Measurements from ENCODE around the gene ZNF598. TPM values are rescaled to one million over a fixed set of nuclear protein-coding genes. Genes with fewer than 3 reads are reported as not detected.

ZNF598 gene
- total and polyA plus RNA-seq, 2 of the 13 experiments (the other 11 are each of a cell fraction or from before 2014, with no cell fraction given), result 13.5 to 14.2 TPM

DNA sequence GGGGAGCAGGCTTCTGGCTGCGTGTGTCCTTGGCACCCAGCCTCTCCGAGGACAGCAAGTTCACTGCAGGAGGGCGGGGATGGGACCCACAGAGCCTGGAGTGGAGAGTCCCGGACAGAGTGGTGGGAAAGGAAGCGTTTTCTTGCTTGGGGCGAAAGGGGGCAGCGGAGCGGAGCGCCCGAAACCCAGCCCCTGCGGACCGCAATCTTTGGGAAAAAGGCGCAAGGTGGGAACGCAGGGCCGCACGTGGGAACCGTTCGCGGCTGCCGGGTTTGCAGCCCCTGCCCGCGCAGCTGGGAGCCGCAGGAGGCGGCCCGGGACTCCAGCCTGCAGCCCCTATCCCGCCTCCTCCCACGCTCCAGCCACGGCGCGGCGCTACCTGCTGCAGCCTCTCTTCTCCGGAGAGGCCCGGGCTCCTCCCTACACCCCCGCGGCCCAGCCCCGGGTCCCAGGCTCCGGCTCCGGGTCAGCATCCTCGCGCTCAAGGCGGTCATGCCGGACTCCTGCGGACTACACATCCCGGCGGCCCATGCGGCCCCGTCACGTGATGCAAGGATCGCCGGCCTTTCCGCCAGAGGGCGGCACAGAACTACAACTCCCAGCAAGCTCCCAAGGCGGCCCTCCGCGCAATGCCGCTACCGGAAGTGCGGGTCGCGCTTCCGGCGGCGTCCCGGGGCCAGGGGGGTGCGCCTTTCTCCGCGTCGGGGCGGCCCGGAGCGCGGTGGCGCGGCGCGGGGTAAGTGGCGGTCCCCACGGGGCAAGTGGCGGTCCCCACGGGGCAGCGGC lies 37.9 kb upstream of the ZNF598 start, which contains the start of the genes NTHL1 and TSC2 (continued):
- TF ChIP-seq, protein P1, sequence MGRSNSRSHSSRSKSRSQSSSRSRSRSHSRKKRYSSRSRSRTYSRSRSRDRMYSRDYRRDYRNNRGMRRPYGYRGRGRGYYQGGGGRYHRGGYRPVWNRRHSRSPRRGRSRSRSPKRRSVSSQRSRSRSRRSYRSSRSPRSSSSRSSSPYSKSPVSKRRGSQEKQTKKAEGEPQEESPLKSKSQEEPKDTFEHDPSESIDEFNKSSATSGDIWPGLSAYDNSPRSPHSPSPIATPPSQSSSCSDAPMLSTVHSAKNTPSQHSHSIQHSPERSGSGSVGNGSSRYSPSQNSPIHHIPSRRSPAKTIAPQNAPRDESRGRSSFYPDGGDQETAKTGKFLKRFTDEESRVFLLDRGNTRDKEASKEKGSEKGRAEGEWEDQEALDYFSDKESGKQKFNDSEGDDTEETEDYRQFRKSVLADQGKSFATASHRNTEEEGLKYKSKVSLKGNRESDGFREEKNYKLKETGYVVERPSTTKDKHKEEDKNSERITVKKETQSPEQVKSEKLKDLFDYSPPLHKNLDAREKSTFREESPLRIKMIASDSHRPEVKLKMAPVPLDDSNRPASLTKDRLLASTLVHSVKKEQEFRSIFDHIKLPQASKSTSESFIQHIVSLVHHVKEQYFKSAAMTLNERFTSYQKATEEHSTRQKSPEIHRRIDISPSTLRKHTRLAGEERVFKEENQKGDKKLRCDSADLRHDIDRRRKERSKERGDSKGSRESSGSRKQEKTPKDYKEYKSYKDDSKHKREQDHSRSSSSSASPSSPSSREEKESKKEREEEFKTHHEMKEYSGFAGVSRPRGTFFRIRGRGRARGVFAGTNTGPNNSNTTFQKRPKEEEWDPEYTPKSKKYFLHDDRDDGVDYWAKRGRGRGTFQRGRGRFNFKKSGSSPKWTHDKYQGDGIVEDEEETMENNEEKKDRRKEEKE (IDR thresholded peaks at IDR 0.05), result no peak
- TF ChIP-seq ZFP62 (CRISPR knock-in tag; IDR thresholded peaks at IDR 0.05), result no peak
- TF ChIP-seq IRF1 (CRISPR knock-in tag; IDR thresholded peaks at IDR 0.05; ENCODE audit: low read depth), result no peak
- no peak for TF ChIP-seq SMARCC2 (IDR thresholded peaks at IDR 0.05)
- TF ChIP-seq NR2F2 (IDR thresholded peaks at IDR 0.05; ENCODE audit: borderline replicate concordance, low read depth), result no peak
- no peak for TF ChIP-seq IKZF1 (IDR thresholded peaks at IDR 0.05)
- TF ChIP-seq, protein P2, sequence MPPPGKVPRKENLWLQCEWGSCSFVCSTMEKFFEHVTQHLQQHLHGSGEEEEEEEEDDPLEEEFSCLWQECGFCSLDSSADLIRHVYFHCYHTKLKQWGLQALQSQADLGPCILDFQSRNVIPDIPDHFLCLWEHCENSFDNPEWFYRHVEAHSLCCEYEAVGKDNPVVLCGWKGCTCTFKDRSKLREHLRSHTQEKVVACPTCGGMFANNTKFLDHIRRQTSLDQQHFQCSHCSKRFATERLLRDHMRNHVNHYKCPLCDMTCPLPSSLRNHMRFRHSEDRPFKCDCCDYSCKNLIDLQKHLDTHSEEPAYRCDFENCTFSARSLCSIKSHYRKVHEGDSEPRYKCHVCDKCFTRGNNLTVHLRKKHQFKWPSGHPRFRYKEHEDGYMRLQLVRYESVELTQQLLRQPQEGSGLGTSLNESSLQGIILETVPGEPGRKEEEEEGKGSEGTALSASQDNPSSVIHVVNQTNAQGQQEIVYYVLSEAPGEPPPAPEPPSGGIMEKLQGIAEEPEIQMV (CRISPR knock-in tag; IDR thresholded peaks at IDR 0.05; ENCODE audit: low read depth), result no peak
- TF ChIP-seq, protein P3, sequence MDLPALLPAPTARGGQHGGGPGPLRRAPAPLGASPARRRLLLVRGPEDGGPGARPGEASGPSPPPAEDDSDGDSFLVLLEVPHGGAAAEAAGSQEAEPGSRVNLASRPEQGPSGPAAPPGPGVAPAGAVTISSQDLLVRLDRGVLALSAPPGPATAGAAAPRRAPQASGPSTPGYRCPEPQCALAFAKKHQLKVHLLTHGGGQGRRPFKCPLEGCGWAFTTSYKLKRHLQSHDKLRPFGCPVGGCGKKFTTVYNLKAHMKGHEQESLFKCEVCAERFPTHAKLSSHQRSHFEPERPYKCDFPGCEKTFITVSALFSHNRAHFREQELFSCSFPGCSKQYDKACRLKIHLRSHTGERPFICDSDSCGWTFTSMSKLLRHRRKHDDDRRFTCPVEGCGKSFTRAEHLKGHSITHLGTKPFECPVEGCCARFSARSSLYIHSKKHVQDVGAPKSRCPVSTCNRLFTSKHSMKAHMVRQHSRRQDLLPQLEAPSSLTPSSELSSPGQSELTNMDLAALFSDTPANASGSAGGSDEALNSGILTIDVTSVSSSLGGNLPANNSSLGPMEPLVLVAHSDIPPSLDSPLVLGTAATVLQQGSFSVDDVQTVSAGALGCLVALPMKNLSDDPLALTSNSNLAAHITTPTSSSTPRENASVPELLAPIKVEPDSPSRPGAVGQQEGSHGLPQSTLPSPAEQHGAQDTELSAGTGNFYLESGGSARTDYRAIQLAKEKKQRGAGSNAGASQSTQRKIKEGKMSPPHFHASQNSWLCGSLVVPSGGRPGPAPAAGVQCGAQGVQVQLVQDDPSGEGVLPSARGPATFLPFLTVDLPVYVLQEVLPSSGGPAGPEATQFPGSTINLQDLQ (CRISPR knock-in tag; IDR thresholded peaks at IDR 0.05), result no peak
- no peak for TF ChIP-seq GPBP1L1 (CRISPR knock-in tag; IDR thresholded peaks at IDR 0.05)
- TF ChIP-seq, protein P4, sequence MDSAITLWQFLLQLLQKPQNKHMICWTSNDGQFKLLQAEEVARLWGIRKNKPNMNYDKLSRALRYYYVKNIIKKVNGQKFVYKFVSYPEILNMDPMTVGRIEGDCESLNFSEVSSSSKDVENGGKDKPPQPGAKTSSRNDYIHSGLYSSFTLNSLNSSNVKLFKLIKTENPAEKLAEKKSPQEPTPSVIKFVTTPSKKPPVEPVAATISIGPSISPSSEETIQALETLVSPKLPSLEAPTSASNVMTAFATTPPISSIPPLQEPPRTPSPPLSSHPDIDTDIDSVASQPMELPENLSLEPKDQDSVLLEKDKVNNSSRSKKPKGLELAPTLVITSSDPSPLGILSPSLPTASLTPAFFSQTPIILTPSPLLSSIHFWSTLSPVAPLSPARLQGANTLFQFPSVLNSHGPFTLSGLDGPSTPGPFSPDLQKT (CRISPR knock-in tag; IDR thresholded peaks at IDR 0.05; ENCODE audit: borderline replicate concordance), result peak; percentile 84; the same call in 1 of the 2 replicates
- TF ChIP-seq ZNF7 (CRISPR knock-in tag; IDR thresholded peaks at IDR 0.05), result no peak
- no peak for TF ChIP-seq NPAS2 (CRISPR knock-in tag; IDR thresholded peaks at IDR 0.05; ENCODE audit: borderline replicate concordance)
- no peak; the same call in 1 of the 2 replicates for TF ChIP-seq ZNF761 (CRISPR knock-in tag; conservative IDR thresholded peaks at IDR 0.05)
- TF ChIP-seq ZFP90 (CRISPR knock-in tag; IDR thresholded peaks at IDR 0.05; ENCODE audit: borderline replicate concordance), result no peak; the same call in 1 of the 2 replicates
- TF ChIP-seq ZFP36 (IDR thresholded peaks at IDR 0.05; ENCODE audit: borderline replicate concordance, low read depth, low read length, partially characterized antibody), result no peak
- TF ChIP-seq PLSCR1 (CRISPR knock-in tag; IDR thresholded peaks at IDR 0.05; ENCODE audit: borderline replicate concordance), result no peak

Measured in HepG2 (cell line).